GM12878 (cell line): ENCODE results near the gene DRICH1. TPM values are rescaled to one million over a fixed set of nuclear protein-coding genes. Genes with fewer than 3 reads are reported as not detected.
A peak's percentile ranks its signal among the peaks of the same experiment; 100 is the strongest.

Source experiments
- ATAC-seq: fragments of 200-7000 bp; cut with Tn5 transposase; 3 replicates; pipeline ENCODE4 v1.9.1; 2020; ENCODE audit warnings: mild to moderate bottlenecking, moderate library complexity
- Bru-seq: library from RNA; stranded (reverse); fragments of 400-500 nt; gene quantifications from one replicate; lab custom pipeline; 2021; lab: Mats Ljungman, UMichigan
- BruChase-seq, 2 experiments: library from RNA; stranded (reverse); fragments of 400-500 nt; gene quantifications; one replicate each; lab custom pipeline; 2021; lab: Mats Ljungman, UMichigan
- BruUV-seq: library from RNA; stranded (reverse); fragments of 400-500 nt; replicated peaks from 2 replicates; lab custom pipeline; 2021; lab: Mats Ljungman, UMichigan
- CTCF ChIA-PET: fragments of 300-600 bp; sonication (Branson Sonifier 250); formaldehyde crosslinking; extraction: SDS; loops from one replicate; lab custom pipeline; 2021; ENCODE audit warnings: inconsistent platforms; lab: Yijun Ruan, JAX
- POLR2A ChIA-PET: fragments of 350-600 bp; formaldehyde crosslinking; extraction: SDS; loops from one replicate; lab custom pipeline; 2021; ENCODE audit warnings: inconsistent platforms; lab: Charles Lee
- RAD21 ChIA-PET: fragments of 300-600 bp; sonication (Branson Sonifier 250); formaldehyde crosslinking; loops from one replicate; lab custom pipeline; 2023; ENCODE audit warnings: antibody characterized with exemption; ENCODE audit not compliant: unreplicated experiment; lab: Charles Lee
- SMC1A ChIA-PET: fragments of 300-600 bp; sonication (Branson Sonifier 250); formaldehyde crosslinking; loops from one replicate; lab custom pipeline; 2023; ENCODE audit not compliant: unreplicated experiment, uncharacterized antibody; lab: Charles Lee
- DNase-seq: peaks from one replicate; pipeline ENCODE4 v3.0.0-alpha.2; 2011; ENCODE audit warnings: low read depth, low spot score
- FAIRE-seq: peaks from 3 replicates; lab custom pipeline; 2011; peaks lifted over from hg19 to GRCh38; lab: Jason Lieb, UNC
- H2AFZ ChIP-seq: 2 replicates; pipeline ENCODE4 v1.6.0; 2011; ENCODE audit warnings: low read depth, low read length, control low read depth; ENCODE audit not compliant: control insufficient read depth
- H3K27ac ChIP-seq: 2 replicates; pipeline ENCODE4 v1.5.1; 2011; ENCODE audit warnings: control low read depth; ENCODE audit not compliant: control insufficient read depth, insufficient read depth
- H3K27me3 ChIP-seq, 2 experiments: replicated peaks in 1 of 2; 2 replicates each; pipeline versions ENCODE4 v1.6.0 to v1.6.1; 2011; ENCODE audit warnings: low read length in 1 of 2; ENCODE audit not compliant: control insufficient read depth in 2 of 2, insufficient read depth in 2 of 2
- H3K36me3 ChIP-seq, 2 experiments: 2 replicates each; pipeline ENCODE4 v1.5.1; 2011; ENCODE audit warnings: low read length in 1 of 2; ENCODE audit not compliant: control insufficient read depth in 2 of 2, insufficient read depth in 2 of 2
- H3K4me1 ChIP-seq: 2 replicates; pipeline ENCODE4 v1.6.1; 2011; ENCODE audit warnings: mild to moderate bottlenecking, low read length, moderate library complexity, mixed read lengths; ENCODE audit not compliant: control insufficient read depth, insufficient read depth
- H3K4me2 ChIP-seq: 2 replicates; pipeline ENCODE4 v1.6.0; 2011; ENCODE audit warnings: control low read depth; ENCODE audit not compliant: control insufficient read depth, insufficient read depth
- H3K4me3 ChIP-seq: fragments of 200-600 bp; sonication (generic); 2 replicates; pipeline ENCODE4 v1.5.1; 2016
- H3K79me2 ChIP-seq: 2 replicates; pipeline ENCODE4 v1.6.0; 2011; ENCODE audit warnings: low read length; ENCODE audit not compliant: control insufficient read depth, insufficient read depth
- H3K9ac ChIP-seq: 2 replicates; pipeline ENCODE4 v1.8.0; 2011; ENCODE audit warnings: low read length, control low read depth, mixed read lengths; ENCODE audit not compliant: control insufficient read depth, insufficient read depth
- H3K9me3 ChIP-seq: replicated peaks from 3 replicates; pipeline ENCODE4 v1.5.1; 2011; ENCODE audit warnings: mild to moderate bottlenecking, low read length; ENCODE audit not compliant: control insufficient read depth, insufficient read depth
- H4K20me1 ChIP-seq: 2 replicates; pipeline ENCODE4 v1.6.0; 2011; ENCODE audit not compliant: control insufficient read depth, insufficient read depth
- ATF2 ChIP-seq: IDR thresholded peaks from 2 replicates; pipeline ENCODE4 v1.6.1; 2012; ENCODE audit warnings: low read length, inconsistent platforms
- PBX3 ChIP-seq: IDR thresholded peaks from 2 replicates; pipeline ENCODE4 v1.6.1; 2011; ENCODE audit warnings: mild to moderate bottlenecking, low read depth, low read length, moderate library complexity; ENCODE audit not compliant: insufficient replicate concordance
- RAD21 ChIP-seq: IDR thresholded peaks from 2 replicates; pipeline ENCODE4 v1.6.1; 2011; ENCODE audit warnings: mild to moderate bottlenecking, low read depth, low read length, moderate library complexity; ENCODE audit not compliant: insufficient read depth
- WGBS: methylation state at CpG from one replicate; pipeline ENCODE4 v1.1.6; 2016; ENCODE audit warnings: low lambda C conversion rate; ENCODE audit not compliant: insufficient replicate concordance, insufficient coverage; ENCODE audit errors: missing lambda C conversion rate; 5-methylcytosine and 5-hydroxymethylcytosine counted together
- in situ Hi-C: fragments of 300-500 bp; cut with MboI; formaldehyde crosslinking; loops from 9 replicates; pipeline ENCODE4 v1.14.3; 2018; ENCODE audit warnings: mixed read lengths
- intact Hi-C: fragments of 100-400 bp; cut with micrococcal nuclease; formaldehyde crosslinking; loops from one replicate; pipeline ENCODE4 v1.14.2; 2022; ENCODE audit not compliant: unreplicated experiment
- long read RNA-seq, 2 experiments: library from polyadenylated mRNA; unstranded; transcript quantifications; one replicate each; pipeline ENCODE4 v2.0.0, GENCODE V29; 2019 to 2020
- polyA minus RNA-seq, 3 experiments: library from RNA; depleted of rRNA, polyadenylated mRNA; stranded (reverse); fragments of >200 nt; gene quantifications; 2 replicates each; pipeline ENCODE4 v1.2.3, GENCODE V29; 2011
- polyA plus RNA-seq, 11 experiments: library from polyadenylated mRNA; depleted of rRNA in 4 of 11; unstranded in 6 of 11; stranded (reverse) in 5 of 11; fragments of >200 nt; fragmentation: Nextera tagmentation in 4 of 11; fragmentation: Illumina TruSeq in 1 of 11; extraction: Ambion mirVana in 4 of 11; extraction: Trizol in 1 of 11; gene quantifications; 1 replicate in 1 of 11; 2 replicates in 10 of 11; pipeline versions ENCODE4 v1.2.1 to v1.2.3, GENCODE V29; 2011 to 2016; ENCODE audit warnings: inconsistent platforms in 2 of 11, missing spikeins in 2 of 11, low read depth in 1 of 11
- total RNA-seq, 4 experiments: library from RNA; depleted of rRNA in 3 of 4; stranded (reverse); fragments of >200 nt in 3 of 4; fragmentation: Illumina TruSeq in 1 of 4; extraction: Trizol in 1 of 4; gene quantifications; 2 replicates each; pipeline versions ENCODE4 v1.2.1 to v1.2.3, GENCODE V29; 2013 to 2021

DRICH1 gene
- total RNA-seq (2013; cell fraction: nucleolus; rRNA removed): 0.52 TPM in 1 of 2 replicates, not detected in the other
- total RNA-seq (2014; rRNA removed) (not detected in 2 replicates), total RNA-seq (2014; rRNA removed; fragmentation: Illumina TruSeq; extraction: Trizol) (not detected in 2 replicates), total RNA-seq (2021) (0.24 TPM in 1 of 2 replicates, not detected in the other), polyA plus RNA-seq (2011; rRNA removed) (0.13 TPM in 1 of 2 replicates, not detected in the other), polyA plus RNA-seq (2014; fragmentation: Illumina TruSeq; extraction: Trizol) (not detected in 2 replicates), polyA plus RNA-seq (2014; fragmentation: Nextera tagmentation; extraction: Ambion mirVana) (not detected), polyA plus RNA-seq (2014; rRNA removed) (not detected in 2 replicates), polyA plus RNA-seq (2016; fragmentation: Nextera tagmentation; extraction: Ambion mirVana) (not detected), polyA minus RNA-seq (2011; rRNA and poly(A)+ RNA removed) (0.95 TPM in 1 of 2 replicates, not detected in the other), Bru-seq, nascent RNA (percentile 29 among the genes with signal in this experiment), BruChase-seq, experiment 1, labeled RNA remaining after a 6-hour chase (percentile 25 among the genes with signal in this experiment), BruChase-seq, experiment 2, labeled RNA remaining after a 2-hour chase (percentile 25 among the genes with signal in this experiment)
- not detected for polyA plus RNA-seq (2011; ENCODE audit: low read depth)
- 0.06 and 0.15 TPM in 2 replicates for polyA plus RNA-seq (2011; cell fraction: cytosol; rRNA removed)
- polyA plus RNA-seq (2011; cell fraction: nucleus; rRNA removed): 0.52 and 1.3 TPM in 2 replicates
- polyA plus RNA-seq (2012): 0.13 TPM in 1 of 2 replicates, not detected in the other
- polyA minus RNA-seq (2011; cell fraction: cytosol; rRNA and poly(A)+ RNA removed): not detected in 2 replicates
- not detected in 2 replicates for polyA minus RNA-seq (2011; cell fraction: nucleus; rRNA and poly(A)+ RNA removed)
- long read RNA-seq, experiment 1: 0 reads
- long read RNA-seq, experiment 2: 0 reads

- in situ Hi-C loops (no loop called here), intact Hi-C loops (no loop called here)
- BruUV-seq: no TSS peak
- H3K27ac ChIP-seq: no peak within 1 kb of the TSS
- WGBS: 16% methylated on average over 2 of the region's 2 CpGs
- H2AFZ ChIP-seq: no peak within 1 kb of the TSS
- H3K4me3 ChIP-seq: no peak within 1 kb of the TSS
- H3K4me2 ChIP-seq: no peak within 1 kb of the TSS
- H4K20me1 ChIP-seq: no peaks in the 10 kb centered on the region
- no peaks in the 10 kb centered on the region for H3K79me2 ChIP-seq
- H3K36me3 ChIP-seq: no peaks in the 10 kb centered on the region
- no peak within 1 kb of the TSS for H3K9ac ChIP-seq
- no peaks in the 10 kb centered on the region for H3K9me3 ChIP-seq
- DNase-seq: no peak
- H3K27me3 ChIP-seq: no peaks in the 10 kb centered on the region
- ChIA-PET POLR2A (no interaction called here), SMC1A (no interaction called here), CTCF (interaction anchor here (0.6 to 1.2 kb wide), 2 partner anchors 9 to 404 kb away, joined by 3 read pairs; no protein-coding TSS in a partner anchor), RAD21 (no interaction called here)
- TF ChIP-seq ATF2 (no peak), PBX3 (no peak), RAD21 (no peak)
- no peaks in the 10 kb centered on the region for H3K4me1 ChIP-seq
- no peak for ATAC-seq
- no peak for FAIRE-seq
Measured at GRCh38 chr22:23632178-23632577, at the start of gene DRICH1. TSS of gene DRICH1 (minus strand) at chr22:23632321. CDS start at chr22:23632023, 298 bp downstream.
